Gastrocnemius medialis (tissue), 4 donors: ENCODE results near the gene GOLGB1. TPM values are rescaled to one million over a fixed set of nuclear protein-coding genes. Genes with fewer than 3 reads are reported as not detected.
"Not testable (repeated sequence)": the region's sequence is repeated elsewhere in the genome, so short reads cannot be mapped to it uniquely, and the experiment has no call there.

Source experiments
- ATAC-seq, 2 donors: fragments of 150-250 bp; one replicate each; pipeline ENCODE4 v1.9.1; 2016
- DNase-seq, 2 donors: peaks; one replicate each; pipeline ENCODE4 v3.0.0-alpha.2; 2019
- H3K27ac ChIP-seq, 4 donors: fragments of 200-600 bp; sonication (generic); 1 replicate in 1 of 4; 2 replicates in 3 of 4; pipeline ENCODE4 v1.5.1; 2016 to 2018; ENCODE audit warnings: mild to moderate bottlenecking in 2 of 4, moderate library complexity in 1 of 4
- H3K27me3 ChIP-seq, 3 donors: fragments of 200-600 bp; sonication (generic) in 2 of 3; 1 replicate in 1 of 3; 2 replicates in 2 of 3; pipeline versions ENCODE4 v1.5.1 to v1.6.0; 2016 to 2019; ENCODE audit warnings: mild to moderate bottlenecking in 1 of 3, moderate library complexity in 1 of 3
- H3K36me3 ChIP-seq, 2 donors: fragments of 200-600 bp; sonication (generic) in 1 of 2; one replicate each; pipeline ENCODE4 v1.5.1; 2017 to 2018
- H3K4me1 ChIP-seq, 2 donors: fragments of 200-600 bp; sonication (generic) in 1 of 2; one replicate each; pipeline ENCODE4 v1.5.1; 2016 to 2017; ENCODE audit warnings: mild to moderate bottlenecking in 2 of 2
- H3K4me3 ChIP-seq, 4 donors: fragments of 200-600 bp; sonication (generic) in 3 of 4; 1 replicate in 1 of 4; 2 replicates in 3 of 4; pipeline ENCODE4 v1.5.1; 2016 to 2019; ENCODE audit warnings: mild to moderate bottlenecking in 2 of 4
- H3K9me3 ChIP-seq, 3 donors: fragments of 200-600 bp; sonication (generic) in 2 of 3; 1 replicate in 1 of 3; 2 replicates in 2 of 3; pipeline ENCODE4 v1.5.1; 2016 to 2019
- POLR2A ChIP-seq, 2 donors: fragments of 450-650 bp; IDR thresholded peaks; one replicate each; pipeline ENCODE4 v1.6.1; 2017; ENCODE audit warnings: antibody characterized with exemption in 2 of 2, mild to moderate bottlenecking in 2 of 2, moderate library complexity in 2 of 2
- in situ Hi-C, 4 donors: fragments of 200-750 bp; cut with MboI; loops; one replicate each; pipeline versions ENCODE4 v1.15.0 to v1.8.0; 2017; ENCODE audit warnings: low sequenced_read_pairs in 4 of 4
- intact Hi-C: fragments of 100-400 bp; cut with DNase I; formaldehyde crosslinking; loops from one replicate; pipeline ENCODE4 v1.15.1; 2023; ENCODE audit warnings: low total_unique reads
- total RNA-seq, 4 donors: library from RNA; depleted of rRNA; stranded (reverse); fragments of >200 nt; gene quantifications; one replicate each; pipeline versions ENCODE4 v1.1.0 to v1.2.3, GENCODE V29; 2016
- TF ChIP-seq, protein P1 (sequence below), 5 experiments: fragments of 450-650 bp in 3 of 5; fragments of 200-600 bp in 2 of 5; sonication (generic) in 2 of 5; IDR thresholded peaks in 4 of 5; conservative IDR thresholded peaks in 1 of 5; 1 replicate in 4 of 5; 2 replicates in 1 of 5; pipeline ENCODE4 v1.5.1; 2016 to 2019; ENCODE audit warnings: antibody characterized with exemption in 5 of 5, mild to moderate bottlenecking in 3 of 5, moderate library complexity in 3 of 5

Gene GOLGB1
- total RNA-seq, 4 donors from 2014 or later = 18.1 to 31.6 (median 26.7) TPM

DNA sequence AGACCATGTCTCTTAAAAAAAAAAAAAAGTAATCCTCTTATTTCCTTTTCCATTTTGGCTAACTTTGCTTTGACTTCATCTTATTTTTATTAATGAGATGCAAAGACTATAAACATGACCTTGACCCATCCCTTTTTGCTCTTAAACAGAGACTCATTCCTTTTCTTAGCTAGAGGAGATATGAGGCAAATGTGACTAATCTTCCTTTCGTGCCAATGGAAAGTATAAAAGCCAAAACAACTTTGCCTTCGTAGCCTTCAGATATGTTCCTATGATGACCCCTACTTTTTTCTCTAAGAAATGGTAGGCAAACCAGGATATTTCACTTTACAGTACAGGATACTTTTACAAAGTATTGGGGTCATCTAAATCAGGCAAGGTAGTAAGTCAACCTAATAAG is 36.9 kb upstream of the GOLGB1 start:
- intact Hi-C loops (no loop called here), in situ Hi-C loops (no loop called here)
- TF ChIP-seq, protein P1, sequence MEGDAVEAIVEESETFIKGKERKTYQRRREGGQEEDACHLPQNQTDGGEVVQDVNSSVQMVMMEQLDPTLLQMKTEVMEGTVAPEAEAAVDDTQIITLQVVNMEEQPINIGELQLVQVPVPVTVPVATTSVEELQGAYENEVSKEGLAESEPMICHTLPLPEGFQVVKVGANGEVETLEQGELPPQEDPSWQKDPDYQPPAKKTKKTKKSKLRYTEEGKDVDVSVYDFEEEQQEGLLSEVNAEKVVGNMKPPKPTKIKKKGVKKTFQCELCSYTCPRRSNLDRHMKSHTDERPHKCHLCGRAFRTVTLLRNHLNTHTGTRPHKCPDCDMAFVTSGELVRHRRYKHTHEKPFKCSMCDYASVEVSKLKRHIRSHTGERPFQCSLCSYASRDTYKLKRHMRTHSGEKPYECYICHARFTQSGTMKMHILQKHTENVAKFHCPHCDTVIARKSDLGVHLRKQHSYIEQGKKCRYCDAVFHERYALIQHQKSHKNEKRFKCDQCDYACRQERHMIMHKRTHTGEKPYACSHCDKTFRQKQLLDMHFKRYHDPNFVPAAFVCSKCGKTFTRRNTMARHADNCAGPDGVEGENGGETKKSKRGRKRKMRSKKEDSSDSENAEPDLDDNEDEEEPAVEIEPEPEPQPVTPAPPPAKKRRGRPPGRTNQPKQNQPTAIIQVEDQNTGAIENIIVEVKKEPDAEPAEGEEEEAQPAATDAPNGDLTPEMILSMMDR (IDR thresholded peaks at IDR 0.05 in 4 of 5, conservative IDR thresholded peaks at IDR 0.05 in 1 of 5) = no peak
- no peak for TF ChIP-seq POLR2A (IDR thresholded peaks at IDR 0.05)
- Histone ChIP-seq H3K4me1 (no peaks in the 10 kb centered on the region), H3K4me3 (no peak overlapping the region), H3K27me3 (no peaks in the 10 kb centered on the region), H3K36me3 (peaks cover 0 to 41% of the 10 kb centered on the region in 2 donors), H3K9me3 (no peaks in the 10 kb centered on the region), H3K27ac (no peak overlapping the region)
- ATAC-seq (no peak), DNase-seq (no peak)

DNA sequence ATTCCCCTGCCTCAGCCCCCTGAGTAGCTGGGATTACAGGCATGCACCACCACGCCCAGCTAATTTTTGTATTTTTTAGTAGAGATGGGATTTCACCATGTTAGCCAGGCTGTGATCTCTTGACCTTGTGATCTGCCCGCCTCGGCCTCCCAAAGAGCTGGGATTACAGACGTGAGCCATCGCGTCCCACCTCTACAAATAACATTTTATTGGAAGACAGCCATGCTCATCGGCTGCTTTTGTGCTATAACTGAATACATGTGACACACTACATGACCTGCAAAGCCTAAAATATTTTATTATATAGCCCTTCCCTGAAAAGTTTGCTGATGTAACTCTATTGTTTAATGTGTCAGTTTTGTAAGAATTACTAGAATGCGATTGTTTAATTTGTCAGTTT is 33.2 kb upstream of the GOLGB1 start:
- H3K27me3 ChIP-seq, H3K27ac ChIP-seq, in situ Hi-C loops, H3K4me3 ChIP-seq, H3K4me1 ChIP-seq, ATAC-seq, DNase-seq, H3K9me3 ChIP-seq, intact Hi-C loops: not testable (repeated sequence)
- H3K36me3 ChIP-seq = peaks cover 0 to 46% of the 10 kb centered on the region in 2 donors

DNA sequence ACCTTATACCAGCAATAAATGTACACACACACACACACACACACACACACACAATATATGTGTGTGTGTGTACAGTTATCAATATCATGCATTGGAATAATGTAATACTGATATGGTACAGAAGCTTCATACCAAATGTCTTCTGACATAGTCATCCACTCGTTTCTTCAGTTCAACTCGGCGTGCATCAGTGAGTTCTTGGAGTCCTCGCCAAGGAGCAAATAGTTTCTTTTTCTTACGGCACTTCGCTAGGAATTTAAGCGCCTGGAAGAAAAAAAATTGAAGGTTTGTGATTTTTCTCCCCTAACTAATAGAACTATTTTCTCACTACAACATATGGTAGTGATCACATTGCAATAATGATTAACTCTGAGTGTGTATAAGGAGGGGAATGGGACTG is 32.1 kb upstream of the GOLGB1 start:
- H3K27me3 ChIP-seq = no peaks in the 10 kb centered on the region
- no peaks in the 10 kb centered on the region for H3K4me1 ChIP-seq
- no peak overlapping the region for H3K4me3 ChIP-seq
- H3K27ac ChIP-seq = no peak overlapping the region
- intact Hi-C loops = no loop called here
- in situ Hi-C loops = no loop called here
- TF ChIP-seq, protein P1 (IDR thresholded peaks at IDR 0.05 in 4 of 5, conservative IDR thresholded peaks at IDR 0.05 in 1 of 5) = no peak
- TF ChIP-seq POLR2A (IDR thresholded peaks at IDR 0.05) = no peak
- peaks cover 0 to 44% of the 10 kb centered on the region in 2 donors for H3K36me3 ChIP-seq
- H3K9me3 ChIP-seq = no peaks in the 10 kb centered on the region
- ATAC-seq (no peak), DNase-seq (no peak)

DNA sequence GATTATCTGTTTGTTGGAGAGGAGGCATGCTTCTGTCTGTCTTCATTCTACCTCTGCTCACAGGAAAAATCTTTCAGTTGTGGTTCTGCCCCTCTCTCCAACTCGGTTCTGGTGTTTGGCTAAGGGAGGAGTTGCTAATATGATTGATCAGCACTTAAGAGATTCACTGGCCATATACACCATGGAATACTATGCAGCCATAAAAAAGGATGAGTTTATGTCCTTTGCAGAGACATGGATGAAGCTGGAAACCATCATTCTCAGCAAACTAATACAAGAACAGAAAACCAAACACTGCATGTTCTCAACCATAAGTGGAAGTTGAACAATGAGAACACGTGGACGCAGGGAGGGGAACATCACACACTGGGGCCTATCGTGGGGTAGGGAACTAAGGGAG is 25.6 kb upstream of the GOLGB1 start:
- intact Hi-C loops, in situ Hi-C loops, H3K4me3 ChIP-seq, H3K9me3 ChIP-seq, H3K27ac ChIP-seq, H3K4me1 ChIP-seq, ATAC-seq, DNase-seq, H3K27me3 ChIP-seq: not testable (repeated sequence)
- H3K36me3 ChIP-seq = peaks cover 0 to 65% of the 10 kb centered on the region in 2 donors

DNA sequence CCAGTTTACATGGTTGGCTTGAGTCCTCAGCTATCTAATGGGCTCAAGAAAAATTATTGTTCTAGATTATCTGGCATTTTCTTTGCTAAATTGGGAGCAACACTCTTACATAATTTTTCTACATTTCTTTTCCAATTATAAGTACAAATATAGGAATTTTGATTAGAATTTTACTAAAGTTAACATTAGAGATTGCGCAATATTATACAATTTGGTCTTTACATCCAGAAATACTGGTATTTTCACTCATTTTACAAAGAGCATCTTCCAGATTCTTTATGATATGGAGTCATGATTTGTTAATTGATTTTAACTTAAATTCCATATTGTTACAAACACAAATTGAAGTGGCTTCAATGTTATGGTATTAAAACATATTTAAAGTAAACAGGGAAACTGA is 19.7 kb upstream of the GOLGB1 start:
- DNase-seq (no peak), ATAC-seq (no peak)
- in situ Hi-C loops (no loop called here), intact Hi-C loops (no loop called here)
- H3K36me3 ChIP-seq = peaks cover 0 to 42% of the 10 kb centered on the region in 2 donors
- no peaks in the 10 kb centered on the region for H3K9me3 ChIP-seq
- H3K27ac ChIP-seq = no peak overlapping the region
- TF ChIP-seq POLR2A (IDR thresholded peaks at IDR 0.05) = no peak
- TF ChIP-seq, protein P1 (IDR thresholded peaks at IDR 0.05 in 4 of 5, conservative IDR thresholded peaks at IDR 0.05 in 1 of 5) = no peak
- no peak overlapping the region for H3K4me3 ChIP-seq
- H3K27me3 ChIP-seq = no peaks in the 10 kb centered on the region
- H3K4me1 ChIP-seq = no peaks in the 10 kb centered on the region

DNA sequence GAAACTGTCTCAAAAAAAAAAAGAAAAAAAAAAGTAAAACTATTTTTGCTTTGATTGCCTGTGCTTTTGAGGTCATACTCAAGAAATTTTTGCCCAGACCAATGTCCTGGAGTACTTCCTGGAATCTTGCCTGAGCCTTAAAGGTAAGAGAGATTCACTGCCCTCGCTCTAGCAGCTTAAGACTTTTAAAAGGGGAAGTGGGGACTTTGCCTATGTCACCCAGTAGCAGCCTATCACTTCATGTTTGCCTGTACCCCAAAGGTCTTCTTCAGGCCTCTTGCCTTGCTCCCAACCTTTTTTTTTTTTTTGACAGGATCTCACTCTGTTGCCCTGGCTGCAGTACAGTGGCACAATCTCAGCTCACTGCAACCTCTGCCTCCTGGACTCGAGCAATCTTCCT is 18.9 kb upstream of the GOLGB1 start:
- no peak for TF ChIP-seq POLR2A (IDR thresholded peaks at IDR 0.05)
- TF ChIP-seq, protein P1 (IDR thresholded peaks at IDR 0.05 in 4 of 5, conservative IDR thresholded peaks at IDR 0.05 in 1 of 5) = no peak
- no peaks in the 10 kb centered on the region for H3K9me3 ChIP-seq
- no peak for ATAC-seq
- H3K27ac ChIP-seq = no peak overlapping the region
- H3K4me3 ChIP-seq = no peak overlapping the region
- intact Hi-C loops (no loop called here), in situ Hi-C loops (no loop called here)
- no peak for DNase-seq
- H3K27me3 ChIP-seq = no peaks in the 10 kb centered on the region
- H3K36me3 ChIP-seq = peaks cover 0 to 37% of the 10 kb centered on the region in 2 donors
- no peaks in the 10 kb centered on the region for H3K4me1 ChIP-seq
